Measurements from ENCODE around the gene SYP. TPM values are rescaled to one million over a fixed set of nuclear protein-coding genes. Genes with fewer than 3 reads are reported as not detected.

The SYP gene
- total RNA-seq, result 1 to 10 TPM in 1 of 2 donors, under 1 TPM in 1; 0.55 to 5.2 TPM

DNA sequence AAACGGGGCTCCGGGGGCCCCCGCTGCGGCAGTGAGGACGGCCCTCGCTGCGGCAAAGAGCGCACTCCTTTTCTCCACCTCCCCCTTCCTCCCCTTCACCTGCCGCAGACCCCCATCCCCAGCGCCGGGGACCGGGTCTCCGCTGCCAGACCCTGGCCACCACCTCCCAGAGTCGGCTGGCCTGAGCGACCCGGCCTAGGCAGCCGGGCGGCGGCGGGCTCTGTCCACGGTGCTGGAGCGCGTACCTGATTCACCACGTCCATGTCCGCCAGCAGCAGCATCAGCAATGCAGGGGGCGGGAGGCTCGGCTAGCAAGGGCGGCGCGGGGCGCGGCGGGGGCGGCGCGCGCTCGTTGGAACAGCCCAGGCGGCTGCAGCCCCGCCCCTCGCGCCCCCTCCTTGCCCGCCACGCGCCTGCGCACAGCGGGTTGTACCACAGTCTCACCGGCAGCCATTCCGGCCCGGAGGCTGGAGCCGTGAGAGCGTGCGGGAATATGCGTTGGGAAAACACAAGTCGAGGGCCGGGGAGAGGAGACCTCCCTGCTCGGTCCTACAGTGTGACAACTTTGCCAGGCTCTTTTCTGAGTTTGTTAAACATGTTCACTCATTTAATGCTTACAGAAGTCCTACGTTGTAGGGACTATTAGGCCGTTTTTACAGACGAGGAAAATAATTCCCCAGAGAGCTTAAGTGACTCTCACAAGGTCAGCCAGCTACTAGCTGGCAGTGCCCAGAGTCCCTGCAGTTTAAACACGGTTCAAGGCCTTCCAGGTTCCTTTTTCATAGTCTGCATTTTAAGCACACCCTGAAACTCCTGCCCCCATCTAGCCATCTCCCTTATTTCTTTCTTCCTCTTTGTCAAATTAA lies at the start of gene SYP:
SYP (minus strand) TSS at position 288 of the 866 bp plus-strand sequence; CDS start at position 281, 7 bp downstream.
- Histone ChIP-seq H3K36me3 (no peaks in the 10 kb centered on the region), H3K27me3 (replicated peaks; ENCODE audit: insufficient read depth) (no peaks in the 10 kb centered on the region), H3K4me3 (peak within 1 kb of the TSS in 1 of 2 donors; percentile 17), H3K27ac (peak within 1 kb of the TSS; percentile 51 to 53), H3K9me3 (no peaks in the 10 kb centered on the region), H3K4me1 (replicated peaks) (no peaks in the 10 kb centered on the region)
- WGBS, result under 1% methylated on average over 27 of the region's 61 CpGs
- peak; percentile 86 for DNase-seq (ENCODE audit: low spot score)
- TF ChIP-seq POLR2AphosphoS5 (IDR thresholded peaks at IDR 0.05), result peak; percentile 62
- TF ChIP-seq, protein P1, sequence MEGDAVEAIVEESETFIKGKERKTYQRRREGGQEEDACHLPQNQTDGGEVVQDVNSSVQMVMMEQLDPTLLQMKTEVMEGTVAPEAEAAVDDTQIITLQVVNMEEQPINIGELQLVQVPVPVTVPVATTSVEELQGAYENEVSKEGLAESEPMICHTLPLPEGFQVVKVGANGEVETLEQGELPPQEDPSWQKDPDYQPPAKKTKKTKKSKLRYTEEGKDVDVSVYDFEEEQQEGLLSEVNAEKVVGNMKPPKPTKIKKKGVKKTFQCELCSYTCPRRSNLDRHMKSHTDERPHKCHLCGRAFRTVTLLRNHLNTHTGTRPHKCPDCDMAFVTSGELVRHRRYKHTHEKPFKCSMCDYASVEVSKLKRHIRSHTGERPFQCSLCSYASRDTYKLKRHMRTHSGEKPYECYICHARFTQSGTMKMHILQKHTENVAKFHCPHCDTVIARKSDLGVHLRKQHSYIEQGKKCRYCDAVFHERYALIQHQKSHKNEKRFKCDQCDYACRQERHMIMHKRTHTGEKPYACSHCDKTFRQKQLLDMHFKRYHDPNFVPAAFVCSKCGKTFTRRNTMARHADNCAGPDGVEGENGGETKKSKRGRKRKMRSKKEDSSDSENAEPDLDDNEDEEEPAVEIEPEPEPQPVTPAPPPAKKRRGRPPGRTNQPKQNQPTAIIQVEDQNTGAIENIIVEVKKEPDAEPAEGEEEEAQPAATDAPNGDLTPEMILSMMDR (IDR thresholded peaks at IDR 0.05), result peak in 1 of 4 experiments; percentile 14
- peak; percentile 52 for TF ChIP-seq POLR2A (IDR thresholded peaks at IDR 0.05)
- intact Hi-C loops (cut with DNase I), result loop anchor here (10.0 kb wide), 1 partner anchor 65 kb away; the partner anchor contains the start of genes FOXP3 and PPP1R3F

DNA sequence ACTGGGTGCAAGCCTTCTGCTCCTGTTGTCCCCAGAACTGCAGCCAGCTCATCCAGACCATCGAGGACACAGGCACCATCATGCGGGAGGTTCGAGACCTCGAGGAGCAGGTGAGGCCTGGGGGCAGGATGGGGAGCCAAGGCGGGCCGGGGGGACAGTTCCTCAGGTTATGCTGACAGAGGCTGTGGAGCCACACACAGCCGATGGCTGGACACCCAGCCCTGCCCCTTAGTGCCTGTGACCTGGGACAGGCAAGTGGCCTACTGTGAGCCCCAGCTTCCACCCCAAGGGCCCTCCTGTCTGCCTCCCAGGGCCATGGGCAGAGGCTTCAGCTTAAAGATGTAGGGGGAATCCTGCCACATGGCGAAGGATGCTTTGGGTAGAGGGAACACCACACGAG lies 49.6 kb upstream of the SYP start:
- no peak overlapping the region for H3K4me3 ChIP-seq
- no peak for DNase-seq (ENCODE audit: low spot score)
- intact Hi-C loops (cut with DNase I), result no loop called here
- H3K36me3 ChIP-seq, result no peaks in the 10 kb centered on the region
- no peak overlapping the region for H3K27ac ChIP-seq
- no peak for TF ChIP-seq POLR2A (IDR thresholded peaks at IDR 0.05)
- TF ChIP-seq POLR2AphosphoS5 (IDR thresholded peaks at IDR 0.05), result no peak
- TF ChIP-seq, protein P1 (IDR thresholded peaks at IDR 0.05), result no peak
- H3K4me1 ChIP-seq (replicated peaks), result no peaks in the 10 kb centered on the region
- WGBS, result no CpG with 5 or more reads among the region's 9 CpGs
- H3K27me3 ChIP-seq (replicated peaks; ENCODE audit: insufficient read depth), result no peaks in the 10 kb centered on the region
- no peaks in the 10 kb centered on the region for H3K9me3 ChIP-seq

- no peak for DNase-seq (ENCODE audit: low spot score)
- WGBS, result no CpG with 5 or more reads among the region's 6 CpGs
These were observed 49.1 kb upstream of the SYP start for GRCh38 chrX:49249071-49249470.

DNA sequence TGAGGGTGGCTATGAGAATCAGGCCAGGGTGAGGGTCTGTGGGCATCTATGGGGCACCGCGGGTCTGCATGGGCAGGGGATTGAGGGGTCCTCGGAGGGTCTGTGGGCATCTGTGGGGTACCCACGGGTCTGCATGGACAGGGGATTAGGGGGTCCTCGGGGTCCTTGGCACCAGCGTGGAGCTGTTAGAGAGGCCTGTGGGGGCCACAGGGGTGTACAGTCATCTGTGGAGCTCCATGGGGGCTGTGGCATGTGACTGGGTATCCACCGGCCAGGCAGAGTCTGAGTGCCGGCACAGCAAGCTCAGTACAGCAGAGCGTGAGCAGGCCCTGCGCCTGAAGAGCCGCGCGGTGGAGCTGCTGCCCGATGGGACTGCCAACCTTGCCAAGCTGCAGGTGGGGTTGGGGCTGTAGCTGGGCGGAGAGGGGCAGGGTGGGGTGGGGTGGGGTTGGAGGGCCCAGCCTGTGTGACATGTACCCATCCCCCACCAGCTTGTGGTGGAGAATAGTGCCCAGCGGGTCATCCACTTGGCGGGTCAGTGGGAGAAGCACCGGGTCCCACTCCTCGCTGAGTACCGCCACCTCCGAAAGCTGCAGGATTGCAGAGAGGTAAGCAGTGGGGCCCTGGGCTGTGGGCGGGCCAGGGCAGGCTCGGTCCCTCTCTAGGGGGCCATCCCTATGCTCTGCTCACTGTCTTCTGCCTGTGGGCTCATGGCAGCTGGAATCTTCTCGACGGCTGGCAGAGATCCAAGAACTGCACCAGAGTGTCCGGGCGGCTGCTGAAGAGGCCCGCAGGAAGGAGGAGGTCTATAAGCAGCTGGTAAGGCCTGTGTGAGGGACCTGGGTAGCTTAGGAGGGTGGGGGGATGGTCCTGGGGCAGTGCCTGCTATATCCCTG lies 48.2 kb upstream of the SYP start:
- no peak overlapping the region for H3K27ac ChIP-seq
- TF ChIP-seq POLR2A (IDR thresholded peaks at IDR 0.05), result no peak
- no peak for TF ChIP-seq POLR2AphosphoS5 (IDR thresholded peaks at IDR 0.05)
- TF ChIP-seq, protein P1 (IDR thresholded peaks at IDR 0.05), result no peak
- H3K4me3 ChIP-seq, result no peak overlapping the region
- intact Hi-C loops (cut with DNase I), result no loop called here
- WGBS, result 87% methylated on average over 9 of the region's 28 CpGs
- no peak for DNase-seq (ENCODE audit: low spot score)
- H3K27me3 ChIP-seq (replicated peaks; ENCODE audit: insufficient read depth), result no peaks in the 10 kb centered on the region
- no peaks in the 10 kb centered on the region for H3K9me3 ChIP-seq
- peaks cover 0 to 3% of the 10 kb centered on the region in 2 donors for H3K36me3 ChIP-seq
- no peaks in the 10 kb centered on the region for H3K4me1 ChIP-seq (replicated peaks)

More at GRCh38 chrX:49249071-49249470, 49.1 kb upstream of the SYP start:
- Histone ChIP-seq H3K27ac (no peak overlapping the region), H3K9me3 (no peaks in the 10 kb centered on the region), H3K36me3 (no peaks in the 10 kb centered on the region), H3K4me1 (replicated peaks) (no peaks in the 10 kb centered on the region), H3K4me3 (no peak overlapping the region), H3K27me3 (replicated peaks; ENCODE audit: insufficient read depth) (no peaks in the 10 kb centered on the region)
- intact Hi-C loops (cut with DNase I), result no loop called here
- TF ChIP-seq POLR2AphosphoS5 (IDR thresholded peaks at IDR 0.05), result no peak
- no peak for TF ChIP-seq POLR2A (IDR thresholded peaks at IDR 0.05)
- TF ChIP-seq, protein P1 (IDR thresholded peaks at IDR 0.05), result no peak

All from prostate gland (tissue), 2 donors.